Endothelial cell of umbilical vein (primary cell): ENCODE measurements around the gene ANKS1B. TPM values are rescaled to one million over a fixed set of nuclear protein-coding genes. Genes with fewer than 3 reads are reported as not detected.

ENCODE experiments used
- BruUV-seq: library from RNA; stranded (reverse); fragments of 400-500 nt; replicated peaks from 2 replicates; lab custom pipeline; 2021; lab: Mats Ljungman, UMichigan
- CTCF ChIA-PET: fragments of 300-600, 350-600 bp; sonication (Branson Sonifier 250); formaldehyde crosslinking; loops from one replicate; lab custom pipeline; 2021; ENCODE audit warnings: antibody characterized with exemption, inconsistent platforms; lab: Charles Lee
- POLR2A ChIA-PET: fragments of 300-600, 350-600 bp; sonication (Branson Sonifier 250); formaldehyde crosslinking; loops from one replicate; lab custom pipeline; 2021; ENCODE audit warnings: antibody characterized with exemption, inconsistent platforms; lab: Charles Lee
- DNase-seq: peaks from one replicate; pipeline ENCODE4 v3.0.0-alpha.2; 2011; ENCODE audit warnings: low read depth, low spot score
- FAIRE-seq: peaks from 2 replicates; lab custom pipeline; 2011; peaks lifted over from hg19 to GRCh38; lab: Jason Lieb, UNC
- H2AFZ ChIP-seq: 2 replicates; pipeline ENCODE4 v1.6.0; 2012; ENCODE audit warnings: low read depth, low read length, control low read depth, inconsistent platforms
- H3K27ac ChIP-seq: 2 replicates; pipeline ENCODE4 v1.5.1; 2011; ENCODE audit warnings: low read depth, mild to moderate bottlenecking, control low read depth, low read length, moderate library complexity; ENCODE audit not compliant: insufficient read depth
- H3K27me3 ChIP-seq, 2 experiments: 2 replicates each; pipeline versions ENCODE4 v1.6.0 to v1.6.1; 2011; ENCODE audit warnings: low read length in 2 of 2, mixed read lengths in 1 of 2; ENCODE audit not compliant: control insufficient read depth in 2 of 2, insufficient read depth in 2 of 2
- H3K36me3 ChIP-seq, 2 experiments: 2 replicates in 1 of 2; 3 replicates in 1 of 2; pipeline ENCODE4 v1.5.1; 2011; ENCODE audit warnings: low read length in 2 of 2, mild to moderate bottlenecking in 1 of 2, moderate library complexity in 1 of 2; ENCODE audit not compliant: control insufficient read depth in 2 of 2, insufficient read depth in 2 of 2; ENCODE audit errors: extremely low read depth in 1 of 2
- H3K4me1 ChIP-seq: 3 replicates; pipeline ENCODE4 v1.5.1; 2011; ENCODE audit warnings: mild to moderate bottlenecking, low read length; ENCODE audit not compliant: control insufficient read depth, insufficient read depth; ENCODE audit errors: extremely low read depth
- H3K4me2 ChIP-seq: 2 replicates; pipeline ENCODE4 v1.6.1; 2011; ENCODE audit warnings: low read length, control low read depth, mixed read lengths; ENCODE audit not compliant: insufficient read depth
- H3K4me3 ChIP-seq, 3 experiments: fragments of 200-600 bp in 1 of 3; sonication (generic), shearing (Covaris generic) in 1 of 3; replicated peaks in 1 of 3; 2 replicates each; pipeline ENCODE4 v1.5.1; 2011 to 2016; ENCODE audit warnings: control low read depth in 3 of 3, low read length in 3 of 3, mild to moderate bottlenecking in 2 of 3, inconsistent platforms in 1 of 3, low read depth in 1 of 3, moderate library complexity in 1 of 3; ENCODE audit not compliant: insufficient read depth in 1 of 3
- H3K79me2 ChIP-seq: 2 replicates; pipeline ENCODE4 v1.6.0; 2012; ENCODE audit warnings: low read length, inconsistent platforms; ENCODE audit not compliant: control insufficient read depth, insufficient read depth
- H3K9ac ChIP-seq: replicated peaks from 2 replicates; pipeline ENCODE3; 2011; ENCODE audit warnings: low read length, control low read depth; ENCODE audit not compliant: insufficient read depth; ENCODE audit errors: extremely low read depth
- H3K9me1 ChIP-seq: replicated peaks from 3 replicates; pipeline ENCODE4 v1.6.0; 2011; ENCODE audit warnings: mild to moderate bottlenecking, low read length; ENCODE audit not compliant: control insufficient read depth, insufficient read depth; ENCODE audit errors: extremely low read depth
- H3K9me3 ChIP-seq: replicated peaks from 2 replicates; pipeline ENCODE4 v1.5.1; 2012; ENCODE audit warnings: low read length, inconsistent platforms; ENCODE audit not compliant: control insufficient read depth, insufficient read depth
- H4K20me1 ChIP-seq: replicated peaks from 2 replicates; pipeline ENCODE3; 2011; ENCODE audit warnings: mild to moderate bottlenecking, low read length; ENCODE audit not compliant: control insufficient read depth, insufficient read depth; ENCODE audit errors: extremely low read depth
- EZH2 ChIP-seq: IDR thresholded peaks from 2 replicates; pipeline ENCODE4 v1.6.1; 2012; ENCODE audit warnings: borderline replicate concordance, low read depth, mild to moderate bottlenecking, moderate library complexity, low read length, inconsistent platforms; ENCODE audit not compliant: severe bottlenecking
- FOS ChIP-seq: IDR thresholded peaks from 2 replicates; pipeline ENCODE4 v1.6.1; 2011; ENCODE audit warnings: mild to moderate bottlenecking, low read length, moderate library complexity, borderline replicate concordance; ENCODE audit not compliant: insufficient read depth
- GATA2 ChIP-seq: IDR thresholded peaks from 2 replicates; pipeline ENCODE4 v1.7.0; 2011; ENCODE audit warnings: low read depth, mild to moderate bottlenecking, moderate library complexity, mixed read lengths, low read length; ENCODE audit not compliant: insufficient read length, insufficient read depth
- JUN ChIP-seq: IDR thresholded peaks from 2 replicates; pipeline ENCODE4 v1.6.1; 2011; ENCODE audit warnings: borderline replicate concordance, low read depth; ENCODE audit not compliant: insufficient read length, insufficient read depth
- MYC ChIP-seq: IDR thresholded peaks from one replicate; pipeline ENCODE4 v1.6.1; 2011; ENCODE audit warnings: mild to moderate bottlenecking, low read depth, low read length
- POLR2A ChIP-seq: IDR thresholded peaks from 2 replicates; pipeline ENCODE4 v1.6.1; 2012; ENCODE audit warnings: low read depth, mild to moderate bottlenecking, control low read depth, low read length
- POLR2AphosphoS5 ChIP-seq: IDR thresholded peaks from 2 replicates; pipeline ENCODE4 v1.6.1; 2012; ENCODE audit warnings: low read depth, mild to moderate bottlenecking, control low read depth, low read length, moderate library complexity; ENCODE audit not compliant: insufficient read depth
- dilution Hi-C: fragments of 300-500 bp; cut with MboI; formaldehyde crosslinking; loops from one replicate; pipeline ENCODE4 v1.15.0; 2019; ENCODE audit warnings: low sequenced_read_pairs; ENCODE audit not compliant: extremely low pct_ligation_motif_present
- intact Hi-C: fragments of 100-400 bp; cut with micrococcal nuclease; formaldehyde crosslinking; loops from one replicate; pipeline ENCODE4 v1.10.0; 2022
- polyA plus RNA-seq, 4 experiments: library from polyadenylated mRNA; depleted of rRNA in 3 of 4; stranded (reverse) in 3 of 4; unstranded in 1 of 4; fragments of >200 nt; gene quantifications; 2 replicates each; pipeline versions ENCODE4 v1.2.1 to v1.2.3, GENCODE V29; 2011 to 2012; ENCODE audit warnings: missing spikeins in 1 of 4
- total RNA-seq: library from RNA; stranded (reverse); gene quantifications from 2 replicates; pipeline ENCODE4 v1.2.3, GENCODE V29; 2021
- TF ChIP-seq, protein P1 (sequence below), 2 donors: IDR thresholded peaks; 1 replicate in 1 of 2; 2 replicates in 1 of 2; pipeline ENCODE4 v1.5.1; 2011; ENCODE audit warnings: low read length in 2 of 2, mild to moderate bottlenecking in 2 of 2, moderate library complexity in 2 of 2, control low read depth in 1 of 2, inconsistent platforms in 1 of 2, low read depth in 1 of 2; ENCODE audit not compliant: insufficient read depth in 1 of 2; ENCODE audit errors: extremely low read depth in 1 of 2
- TF ChIP-seq, protein P2 (sequence below): IDR thresholded peaks from 2 replicates; pipeline ENCODE4 v1.6.1; 2011; ENCODE audit not compliant: insufficient read depth, insufficient read length

ANKS1B gene
- total and polyA plus RNA-seq, 2 donors (not counting 3 experiments of a cell fraction or from before 2014, with no cell fraction given), result 0.15 to 0.38 TPM

DNA sequence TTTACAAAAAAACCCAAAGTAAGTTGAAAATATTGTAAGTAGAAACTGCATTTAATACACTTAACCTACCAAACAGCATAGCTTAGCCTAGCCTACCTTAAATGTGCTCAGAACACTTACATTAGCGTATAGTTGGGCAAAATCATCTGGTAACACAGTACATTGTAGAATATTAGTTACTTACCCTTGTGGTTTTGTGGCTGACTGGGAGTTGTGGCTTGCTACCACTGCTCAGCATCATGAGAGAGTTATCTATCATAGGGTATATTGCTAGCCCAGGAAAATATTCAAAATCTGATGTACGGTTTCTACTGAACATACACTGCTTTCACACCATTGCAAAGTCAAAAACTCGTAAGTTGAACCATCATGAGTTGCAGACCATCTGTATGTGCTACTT, 478.9 kb downstream of the ANKS1B start:
- ChIA-PET POLR2A (no interaction called here), CTCF (no interaction called here)
- Histone ChIP-seq H3K9me3 (peaks cover 2% of the 10 kb centered on the region), H3K9me1 (no peaks in the 10 kb centered on the region), H2AFZ (no peak overlapping the region), H3K9ac (no peak overlapping the region), H4K20me1 (no peaks in the 10 kb centered on the region), H3K4me3 (no peak overlapping the region), H3K27me3 (no peaks in the 10 kb centered on the region), H3K4me2 (no peak overlapping the region), H3K79me2 (no peaks in the 10 kb centered on the region), H3K4me1 (no peaks in the 10 kb centered on the region), H3K27ac (no peak overlapping the region), H3K36me3 (no peaks in the 10 kb centered on the region)
- BruUV-seq, result no TSS peak
- FAIRE-seq, result no peak
- intact Hi-C loops, result no loop called here
- TF ChIP-seq, protein P1, sequence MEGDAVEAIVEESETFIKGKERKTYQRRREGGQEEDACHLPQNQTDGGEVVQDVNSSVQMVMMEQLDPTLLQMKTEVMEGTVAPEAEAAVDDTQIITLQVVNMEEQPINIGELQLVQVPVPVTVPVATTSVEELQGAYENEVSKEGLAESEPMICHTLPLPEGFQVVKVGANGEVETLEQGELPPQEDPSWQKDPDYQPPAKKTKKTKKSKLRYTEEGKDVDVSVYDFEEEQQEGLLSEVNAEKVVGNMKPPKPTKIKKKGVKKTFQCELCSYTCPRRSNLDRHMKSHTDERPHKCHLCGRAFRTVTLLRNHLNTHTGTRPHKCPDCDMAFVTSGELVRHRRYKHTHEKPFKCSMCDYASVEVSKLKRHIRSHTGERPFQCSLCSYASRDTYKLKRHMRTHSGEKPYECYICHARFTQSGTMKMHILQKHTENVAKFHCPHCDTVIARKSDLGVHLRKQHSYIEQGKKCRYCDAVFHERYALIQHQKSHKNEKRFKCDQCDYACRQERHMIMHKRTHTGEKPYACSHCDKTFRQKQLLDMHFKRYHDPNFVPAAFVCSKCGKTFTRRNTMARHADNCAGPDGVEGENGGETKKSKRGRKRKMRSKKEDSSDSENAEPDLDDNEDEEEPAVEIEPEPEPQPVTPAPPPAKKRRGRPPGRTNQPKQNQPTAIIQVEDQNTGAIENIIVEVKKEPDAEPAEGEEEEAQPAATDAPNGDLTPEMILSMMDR (IDR thresholded peaks at IDR 0.05; ENCODE audit: extremely low read depth in 1 of 2, insufficient read depth in 1 of 2, low read depth in 1 of 2, low read length in 2 of 2), result no peak
- TF ChIP-seq JUN, result no peak
- TF ChIP-seq MYC, result no peak
- TF ChIP-seq, protein P2, sequence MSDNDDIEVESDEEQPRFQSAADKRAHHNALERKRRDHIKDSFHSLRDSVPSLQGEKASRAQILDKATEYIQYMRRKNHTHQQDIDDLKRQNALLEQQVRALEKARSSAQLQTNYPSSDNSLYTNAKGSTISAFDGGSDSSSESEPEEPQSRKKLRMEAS, result no peak
- no peak for TF ChIP-seq FOS
- no peak for TF ChIP-seq POLR2A
- TF ChIP-seq POLR2AphosphoS5, result no peak
- TF ChIP-seq GATA2, result no peak
- no peak for TF ChIP-seq EZH2
- DNase-seq, result no peak
- dilution Hi-C loops, result no loop called here
